Measurements from ENCODE around the gene STK11.

STK11 gene

DNA sequence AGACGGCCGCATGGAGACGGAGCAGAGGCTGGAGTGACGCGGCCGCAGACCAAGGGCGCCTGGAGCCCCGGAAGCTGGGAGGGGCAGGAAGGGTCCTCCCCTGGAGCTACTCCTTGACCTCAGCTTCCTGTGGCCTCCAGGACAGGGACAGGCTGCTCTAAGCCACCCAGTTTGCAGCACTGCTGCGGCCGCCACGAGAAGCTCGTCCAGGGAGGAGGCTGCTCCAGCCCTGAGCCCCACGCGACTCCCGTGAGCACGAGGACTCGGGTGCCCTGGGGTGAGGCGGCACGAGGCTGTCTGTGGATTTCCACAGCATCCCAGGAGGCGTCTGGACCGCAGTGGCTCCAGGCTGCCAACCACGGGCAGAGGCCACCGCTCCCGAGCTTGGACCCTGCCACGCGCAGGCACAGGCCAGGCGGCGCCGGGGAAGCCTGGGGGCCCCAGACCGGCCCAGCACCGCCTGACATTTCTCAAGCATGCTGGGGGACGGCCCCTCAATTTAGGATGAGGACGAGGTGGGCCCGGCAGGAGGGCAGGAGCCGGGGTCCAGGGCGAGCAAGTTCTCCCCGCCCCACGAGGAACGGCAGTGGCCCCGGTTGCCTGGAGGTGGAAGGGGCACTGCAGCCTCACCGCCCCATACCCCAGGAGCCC lies 42.2 kb upstream of the STK11 start:
- Histone ChIP-seq H3K4me1 (ENCODE audit: control insufficient read depth, insufficient read depth, low read length) (peaks cover 7% of the 10 kb centered on the region; the same call in 1 of the 2 replicates), H3K27ac (ENCODE audit: low read length) (no peak overlapping the region), H3K4me3 (ENCODE audit: low read length) (no peak overlapping the region), H3K27me3 (ENCODE audit: control insufficient read depth, insufficient read depth, low read length) (no peaks in the 10 kb centered on the region), H3K36me3 (ENCODE audit: control insufficient read depth, insufficient read depth, low read length) (no peaks in the 10 kb centered on the region; the same call in 1 of the 2 replicates), H3K9me3 (ENCODE audit: control insufficient read depth, insufficient read depth, low read length) (no peaks in the 10 kb centered on the region)
- no peak for DNase-seq (ENCODE audit: low read depth, low spot score)
- no CpG with 5 or more reads among the region's 41 CpGs for WGBS (ENCODE audit: insufficient coverage, insufficient read length)

DNA sequence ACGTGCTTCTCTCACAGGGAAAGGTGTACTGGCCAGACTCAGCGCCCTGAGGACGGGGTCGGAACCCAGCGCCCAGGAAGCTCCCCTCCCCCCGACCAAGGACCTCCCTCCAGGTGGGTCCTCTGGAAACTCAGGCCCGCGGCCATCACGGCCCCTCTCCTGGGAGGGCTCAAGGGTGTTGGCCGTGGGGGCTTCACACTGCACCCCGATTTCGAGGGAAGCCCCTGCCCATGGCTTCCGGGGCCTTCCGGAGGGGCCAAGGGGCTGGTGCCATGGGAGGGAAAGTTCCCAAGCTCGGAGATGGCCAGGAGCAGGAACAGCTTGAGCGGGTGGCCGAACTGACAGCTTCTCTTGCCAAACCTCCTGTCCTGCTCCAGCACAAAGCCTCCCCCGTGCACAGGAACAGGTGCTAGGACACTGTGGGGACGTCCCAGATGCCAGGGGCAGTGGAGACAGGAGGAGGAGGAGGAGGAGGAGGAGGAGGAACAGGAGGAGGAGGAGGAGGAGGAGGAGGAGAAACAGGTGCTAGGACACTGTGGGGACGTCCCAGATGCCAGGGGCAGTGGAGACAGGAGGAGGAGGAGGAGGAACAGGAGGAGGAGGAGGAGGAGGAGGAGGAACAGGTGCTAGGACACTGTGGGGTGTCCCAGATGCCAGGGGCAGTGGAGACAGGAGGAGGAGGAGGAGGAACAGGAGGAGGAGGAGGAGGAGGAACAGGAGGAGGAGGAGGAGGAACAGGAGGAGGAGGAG lies 41.5 kb upstream of the STK11 start:
- no peak overlapping the region for H3K4me3 ChIP-seq (ENCODE audit: low read length)
- peaks cover 7% of the 10 kb centered on the region; the same call in 1 of the 2 replicates for H3K4me1 ChIP-seq (ENCODE audit: control insufficient read depth, insufficient read depth, low read length)
- H3K9me3 ChIP-seq (ENCODE audit: control insufficient read depth, insufficient read depth, low read length) = no peaks in the 10 kb centered on the region
- H3K27ac ChIP-seq (ENCODE audit: low read length) = no peak overlapping the region
- no peaks in the 10 kb centered on the region for H3K27me3 ChIP-seq (ENCODE audit: control insufficient read depth, insufficient read depth, low read length)
- no peaks in the 10 kb centered on the region; the same call in 1 of the 2 replicates for H3K36me3 ChIP-seq (ENCODE audit: control insufficient read depth, insufficient read depth, low read length)
- WGBS (ENCODE audit: insufficient coverage, insufficient read length) = no CpG with 5 or more reads among the region's 20 CpGs
- no peak for DNase-seq (ENCODE audit: low read depth, low spot score)

DNA sequence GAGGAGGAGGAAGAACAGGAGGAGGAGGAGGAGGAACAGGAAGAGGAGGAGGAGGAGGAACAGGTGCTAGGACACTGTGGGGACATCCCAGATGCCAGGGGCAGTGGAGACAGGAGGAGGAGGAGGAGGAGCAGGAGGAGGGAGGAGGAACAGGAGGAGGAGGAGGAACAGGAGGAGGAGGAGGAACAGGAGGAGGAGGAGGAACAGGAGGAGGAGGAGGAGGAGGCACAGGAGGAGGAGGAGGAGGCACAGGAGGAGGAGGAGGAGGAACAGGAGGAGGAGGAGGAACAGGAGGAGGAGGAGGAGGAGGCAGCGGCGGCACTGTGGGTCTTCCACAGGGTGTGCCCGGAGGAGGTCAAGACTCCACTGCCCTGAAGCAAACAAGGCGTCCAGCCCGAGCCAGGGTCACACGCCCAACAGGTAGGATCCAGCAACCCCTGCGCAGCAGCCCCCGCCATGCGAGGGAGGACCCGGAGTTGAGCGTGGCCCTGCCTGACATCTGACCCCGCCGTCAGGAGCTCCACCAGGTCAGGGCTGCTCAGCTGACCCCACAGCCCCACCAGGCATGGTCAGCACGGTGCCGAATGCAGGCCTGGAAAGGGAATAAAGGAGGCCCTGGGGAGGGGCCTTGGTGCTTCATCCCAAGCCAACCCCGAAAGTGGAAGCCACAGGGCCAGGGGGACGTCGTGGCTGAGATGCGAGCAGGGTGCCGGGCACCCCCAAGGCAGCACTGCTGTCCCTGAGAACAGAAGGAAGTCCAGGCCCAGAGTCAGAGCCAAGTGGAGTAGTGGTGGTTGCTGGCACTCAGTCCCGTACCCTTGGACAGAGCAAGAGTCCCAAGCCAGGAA lies 40.7 kb upstream of the STK11 start:
- Histone ChIP-seq H3K4me3 (ENCODE audit: low read length) (no peak overlapping the region), H3K27ac (ENCODE audit: low read length) (no peak overlapping the region), H3K27me3 (ENCODE audit: control insufficient read depth, insufficient read depth, low read length) (no peaks in the 10 kb centered on the region), H3K9me3 (ENCODE audit: control insufficient read depth, insufficient read depth, low read length) (no peaks in the 10 kb centered on the region), H3K4me1 (ENCODE audit: control insufficient read depth, insufficient read depth, low read length) (peaks cover 10% of the 10 kb centered on the region; the same call in 1 of the 2 replicates), H3K36me3 (ENCODE audit: control insufficient read depth, insufficient read depth, low read length) (no peaks in the 10 kb centered on the region; the same call in 1 of the 2 replicates)
- no CpG with 5 or more reads among the region's 21 CpGs for WGBS (ENCODE audit: insufficient coverage, insufficient read length)
- DNase-seq (ENCODE audit: low read depth, low spot score) = no peak

DNA sequence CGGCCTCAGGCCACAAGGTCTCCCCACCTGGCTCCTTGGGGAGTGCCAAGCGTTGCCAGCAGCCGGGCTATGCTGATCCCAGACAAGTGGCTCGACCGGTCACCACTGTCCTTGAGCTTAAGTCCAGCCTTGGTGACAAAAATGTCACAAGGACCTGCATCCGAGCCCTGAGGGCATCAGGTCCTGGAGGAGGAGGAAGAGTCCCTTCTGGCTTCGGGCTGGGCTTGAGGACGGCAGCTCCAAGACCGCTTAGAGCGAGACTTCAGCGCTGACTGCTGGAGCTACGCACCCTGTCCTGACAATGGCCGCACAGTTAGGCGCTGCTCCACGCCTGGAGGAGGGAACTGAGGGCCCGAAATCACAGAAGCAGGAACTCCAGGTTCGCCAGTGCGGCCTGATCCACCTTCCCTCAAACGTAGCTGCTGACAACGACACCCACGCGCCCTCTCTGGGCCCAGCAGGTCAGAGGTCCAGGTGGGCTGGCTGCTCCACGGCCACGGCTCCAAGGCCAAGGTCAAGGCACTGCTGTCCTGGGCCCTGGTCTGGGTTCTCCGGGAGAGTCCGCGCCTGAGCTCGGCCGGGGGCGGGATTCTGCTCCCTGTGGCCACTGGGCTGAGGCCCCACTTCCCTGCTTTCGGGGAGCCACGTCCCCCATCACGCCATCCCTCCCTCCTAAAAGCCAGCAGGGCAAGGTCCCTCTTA lies 38.6 kb upstream of the STK11 start:
- Histone ChIP-seq H3K27me3 (ENCODE audit: control insufficient read depth, insufficient read depth, low read length) (no peaks in the 10 kb centered on the region), H3K36me3 (ENCODE audit: control insufficient read depth, insufficient read depth, low read length) (no peaks in the 10 kb centered on the region; the same call in 1 of the 2 replicates), H3K4me3 (ENCODE audit: low read length) (no peak overlapping the region), H3K9me3 (ENCODE audit: control insufficient read depth, insufficient read depth, low read length) (no peaks in the 10 kb centered on the region), H3K27ac (ENCODE audit: low read length) (no peak overlapping the region), H3K4me1 (ENCODE audit: control insufficient read depth, insufficient read depth, low read length) (peaks cover 11% of the 10 kb centered on the region)
- DNase-seq (ENCODE audit: low read depth, low spot score) = no peak
- no CpG with 5 or more reads among the region's 33 CpGs for WGBS (ENCODE audit: insufficient coverage, insufficient read length)

DNA sequence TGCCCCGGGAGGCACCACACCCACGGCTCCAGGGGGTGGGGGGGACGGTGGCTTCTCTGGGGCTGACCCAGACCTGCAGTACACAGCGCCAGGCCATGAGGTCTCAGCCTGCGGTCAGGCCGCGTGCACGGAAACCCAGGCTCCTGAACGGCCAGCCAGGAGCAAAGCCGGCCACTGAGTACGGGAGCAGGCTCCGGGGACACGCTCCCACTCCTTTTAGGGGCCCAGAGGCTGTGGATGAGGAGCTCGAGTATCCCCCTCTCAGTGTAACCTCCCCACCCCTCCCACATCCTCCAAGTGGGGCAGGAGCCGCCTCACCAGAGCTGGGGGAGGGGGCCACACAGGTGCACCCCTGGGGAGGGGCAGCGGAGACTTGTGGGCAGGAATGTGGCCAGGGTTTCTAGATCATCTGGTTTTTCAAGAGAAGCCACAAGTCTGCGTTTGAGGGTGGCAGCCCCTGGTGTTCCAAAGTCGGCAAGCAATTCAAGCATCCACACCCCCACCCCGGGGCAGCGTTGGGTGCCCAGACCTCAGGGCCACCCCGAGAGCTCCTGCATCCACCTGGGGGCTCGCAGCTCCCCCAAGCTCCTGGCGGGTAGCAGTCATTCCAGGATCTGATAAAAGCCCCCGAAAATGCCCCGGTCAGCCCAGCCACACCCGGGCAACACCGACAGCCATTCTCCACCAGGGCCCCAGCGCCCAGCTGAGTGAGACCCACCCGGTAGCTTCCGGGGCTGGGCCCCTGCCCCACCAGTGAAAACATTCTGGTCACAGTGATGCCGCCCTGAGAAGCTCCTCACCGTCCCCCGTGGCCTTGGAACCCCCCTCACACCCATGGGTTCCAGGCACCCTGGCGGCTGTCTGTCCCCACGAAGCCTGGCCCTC lies 37.6 kb upstream of the STK11 start:
- Histone ChIP-seq H3K9me3 (ENCODE audit: control insufficient read depth, insufficient read depth, low read length) (no peaks in the 10 kb centered on the region), H3K27ac (ENCODE audit: low read length) (no peak overlapping the region), H3K36me3 (ENCODE audit: control insufficient read depth, insufficient read depth, low read length) (no peaks in the 10 kb centered on the region; the same call in 1 of the 2 replicates), H3K27me3 (ENCODE audit: control insufficient read depth, insufficient read depth, low read length) (no peaks in the 10 kb centered on the region), H3K4me3 (ENCODE audit: low read length) (no peak overlapping the region), H3K4me1 (ENCODE audit: control insufficient read depth, insufficient read depth, low read length) (peaks cover 13% of the 10 kb centered on the region)
- DNase-seq (ENCODE audit: low read depth, low spot score) = no peak
- no CpG with 5 or more reads among the region's 35 CpGs for WGBS (ENCODE audit: insufficient coverage, insufficient read length)

DNA sequence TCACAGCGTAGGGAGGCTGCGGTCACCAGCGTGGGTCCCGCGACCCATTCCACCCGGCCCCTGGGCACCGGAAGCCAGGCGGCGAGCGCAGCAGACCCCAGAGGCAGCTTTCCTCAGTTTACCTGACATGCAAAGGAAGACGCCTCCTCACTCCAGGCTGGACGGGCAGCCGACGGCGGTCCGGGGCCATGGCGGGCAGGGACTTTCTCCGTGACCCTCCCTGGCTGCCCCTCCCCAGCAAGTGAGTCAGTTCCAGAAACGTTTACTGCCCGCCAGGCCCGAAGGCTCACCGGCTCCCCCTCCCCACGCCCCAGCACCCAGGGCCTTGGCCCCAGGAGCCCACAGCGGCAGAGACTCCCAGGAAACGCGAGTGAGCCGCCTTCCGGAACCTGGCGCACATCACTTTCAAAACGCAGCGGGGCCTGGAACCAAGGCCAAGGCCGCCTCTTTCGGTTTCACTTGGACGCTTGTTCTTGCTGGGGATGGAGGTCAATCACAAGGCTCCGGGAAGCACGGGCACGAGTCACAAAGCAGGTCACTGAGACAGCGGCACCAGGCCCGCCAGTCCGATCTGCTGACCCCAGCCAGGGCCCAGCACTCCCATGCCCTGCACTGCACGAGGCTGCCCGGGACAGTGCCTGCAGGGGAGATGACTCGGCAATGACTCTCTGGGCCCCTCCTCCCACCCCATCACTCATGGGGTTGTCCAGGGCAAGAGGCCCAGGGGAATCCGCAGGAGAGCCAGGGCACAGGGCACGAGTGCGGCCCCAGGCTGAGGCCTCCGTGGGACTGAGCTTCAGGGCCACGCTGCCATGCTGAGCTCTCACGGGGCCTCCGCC lies 36.8 kb upstream of the STK11 start:
- Histone ChIP-seq H3K27me3 (ENCODE audit: control insufficient read depth, insufficient read depth, low read length) (no peaks in the 10 kb centered on the region), H3K9me3 (ENCODE audit: control insufficient read depth, insufficient read depth, low read length) (no peaks in the 10 kb centered on the region), H3K4me3 (ENCODE audit: low read length) (no peak overlapping the region), H3K4me1 (ENCODE audit: control insufficient read depth, insufficient read depth, low read length) (peaks cover 9% of the 10 kb centered on the region), H3K36me3 (ENCODE audit: control insufficient read depth, insufficient read depth, low read length) (no peaks in the 10 kb centered on the region; the same call in 1 of the 2 replicates), H3K27ac (ENCODE audit: low read length) (no peak overlapping the region)
- WGBS (ENCODE audit: insufficient coverage, insufficient read length) = no CpG with 5 or more reads among the region's 50 CpGs
- DNase-seq (ENCODE audit: low read depth, low spot score) = no peak

DNA sequence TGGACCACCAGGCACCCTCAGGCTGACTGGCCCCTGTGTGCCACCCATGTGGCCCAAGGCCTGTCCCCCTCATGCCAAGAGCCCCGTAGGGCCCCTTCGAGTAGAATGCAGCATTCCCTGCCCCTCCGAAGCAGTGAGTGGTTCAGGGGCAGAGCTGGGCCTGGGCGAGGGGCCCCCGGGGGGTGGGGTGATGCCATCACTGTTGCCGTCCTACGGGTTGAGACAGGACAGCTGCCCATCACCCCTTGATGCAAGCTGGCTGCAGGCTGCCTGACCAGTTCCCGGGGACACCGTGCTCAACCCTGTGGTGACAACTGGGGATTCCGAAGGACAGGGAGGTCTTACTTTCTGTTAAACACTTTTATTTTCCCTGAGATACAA lies 36.2 kb upstream of the STK11 start:
- DNase-seq (ENCODE audit: low read depth, low spot score) = no peak
- Histone ChIP-seq H3K4me3 (ENCODE audit: low read length) (no peak overlapping the region), H3K4me1 (ENCODE audit: control insufficient read depth, insufficient read depth, low read length) (peaks cover 9% of the 10 kb centered on the region), H3K9me3 (ENCODE audit: control insufficient read depth, insufficient read depth, low read length) (no peaks in the 10 kb centered on the region), H3K27ac (ENCODE audit: low read length) (no peak overlapping the region), H3K27me3 (ENCODE audit: control insufficient read depth, insufficient read depth, low read length) (no peaks in the 10 kb centered on the region), H3K36me3 (ENCODE audit: control insufficient read depth, insufficient read depth, low read length) (no peaks in the 10 kb centered on the region)
- WGBS (ENCODE audit: insufficient coverage, insufficient read length) = no CpG with 5 or more reads among the region's 10 CpGs

DNA sequence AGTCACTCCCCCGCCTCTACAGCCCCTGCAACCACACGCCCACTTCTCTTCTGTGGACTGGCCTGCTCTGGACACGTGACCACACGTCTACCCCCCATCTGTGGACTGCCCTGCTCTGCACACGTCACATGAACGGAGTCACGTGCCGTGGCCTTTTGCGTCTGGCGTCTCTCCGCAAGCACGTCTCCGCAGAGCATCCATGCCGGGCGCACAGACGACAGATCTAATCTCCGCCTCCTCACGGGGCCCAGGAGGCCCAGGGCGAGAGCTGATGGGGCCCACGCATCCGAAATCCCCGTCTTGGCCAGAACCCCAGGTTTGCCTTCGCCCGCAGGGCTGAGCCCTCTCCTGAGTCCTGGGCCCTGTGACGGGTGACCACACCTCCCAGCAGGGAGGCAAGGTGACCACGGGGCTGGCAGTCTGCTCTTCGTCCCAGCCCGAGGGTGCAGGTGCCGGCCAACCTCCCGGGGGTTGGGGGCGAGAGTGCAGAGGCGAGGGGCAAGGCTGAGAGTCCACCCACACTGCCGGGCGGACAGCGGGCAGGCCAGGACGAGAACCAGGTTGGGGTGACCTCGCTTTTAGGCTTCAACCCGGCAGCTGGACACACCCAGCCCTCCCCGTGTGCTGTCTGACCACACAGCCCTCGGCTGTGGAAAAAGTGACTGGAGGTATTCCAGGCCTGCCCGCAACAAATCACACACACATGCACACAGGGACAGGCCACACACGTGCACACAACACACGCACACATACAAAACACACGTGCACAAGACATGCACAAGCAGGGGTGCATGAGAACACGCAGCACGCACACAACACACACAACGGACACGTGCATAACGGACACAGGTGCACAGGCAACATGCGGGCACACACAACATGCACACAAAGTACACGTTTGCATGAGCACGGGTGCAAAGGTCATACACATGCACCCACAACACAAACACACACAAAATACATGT lies 35.4 kb upstream of the STK11 start:
- Histone ChIP-seq H3K9me3 (ENCODE audit: control insufficient read depth, insufficient read depth, low read length) (no peaks in the 10 kb centered on the region), H3K4me3 (ENCODE audit: low read length) (no peak overlapping the region), H3K27me3 (ENCODE audit: control insufficient read depth, insufficient read depth, low read length) (no peaks in the 10 kb centered on the region), H3K27ac (ENCODE audit: low read length) (no peak overlapping the region), H3K36me3 (ENCODE audit: control insufficient read depth, insufficient read depth, low read length) (no peaks in the 10 kb centered on the region), H3K4me1 (ENCODE audit: control insufficient read depth, insufficient read depth, low read length) (peaks cover 9% of the 10 kb centered on the region)
- WGBS (ENCODE audit: insufficient coverage, insufficient read length) = no CpG with 5 or more reads among the region's 52 CpGs
- DNase-seq (ENCODE audit: low read depth, low spot score) = no peak
